Measurements from ENCODE around the gene ZNF814.
"Not testable (repeated sequence)": the region's sequence is repeated elsewhere in the genome, so short reads cannot be mapped to it uniquely, and the experiment has no call there.

ZNF814 gene

DNA sequence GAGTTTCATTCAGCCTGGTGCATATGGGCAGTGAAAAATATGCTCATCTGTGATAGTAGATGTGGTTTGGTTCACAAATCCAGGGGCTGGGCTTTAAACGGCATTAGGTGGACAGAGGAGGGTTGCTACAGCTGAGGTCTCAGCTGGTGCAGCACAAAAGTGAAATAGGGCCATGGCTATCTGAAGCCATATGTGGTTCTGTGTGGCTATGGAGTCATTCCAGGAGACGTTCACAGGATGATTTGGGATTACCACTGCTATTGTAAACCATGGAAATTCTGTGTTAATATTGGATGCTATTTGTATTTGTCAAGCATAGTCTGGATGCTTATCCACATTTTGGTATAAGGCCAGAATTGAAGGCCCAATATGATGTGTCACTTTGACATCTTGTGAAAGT, 34.7 kb downstream of the ZNF814 start:
- not testable (repeated sequence) for DNase-seq

DNA sequence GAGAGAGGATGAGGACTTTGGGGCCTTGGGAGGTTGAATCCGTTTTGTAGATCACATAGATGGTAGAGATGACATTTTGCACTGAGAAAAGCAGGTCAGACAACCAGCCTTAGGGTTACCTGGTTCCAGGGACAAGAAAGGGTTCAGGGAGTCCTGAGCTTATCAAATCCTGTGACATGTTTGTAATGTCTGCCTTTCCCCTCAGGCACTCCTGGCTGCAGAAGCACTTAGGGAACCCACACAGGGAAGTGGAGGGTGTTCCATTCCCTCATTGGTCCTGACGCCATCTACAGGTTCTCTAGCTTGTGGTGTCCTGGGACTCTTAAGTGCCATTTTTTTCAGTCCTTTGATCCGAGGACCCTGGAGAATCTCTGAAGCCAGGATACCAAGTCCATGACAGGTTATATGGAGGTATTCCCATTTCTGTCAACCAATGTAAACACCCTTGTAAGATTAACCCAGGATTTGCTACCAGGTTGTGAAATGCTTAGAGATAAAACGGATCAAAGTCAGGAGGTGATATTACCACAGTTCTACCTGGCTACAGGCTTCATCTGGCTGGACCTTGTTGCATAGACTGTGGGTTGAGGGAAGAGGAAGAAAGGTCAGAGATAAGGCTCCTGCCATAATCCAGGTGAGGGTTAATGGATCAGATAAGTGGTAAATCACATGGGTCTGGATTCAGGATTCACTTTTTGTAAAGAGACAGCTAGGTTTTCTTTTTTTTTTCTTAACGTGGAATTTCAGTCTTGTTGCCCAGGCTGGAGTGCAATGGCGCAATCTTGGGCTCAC, 36.8 kb downstream of the ZNF814 start:
- DNase-seq, result not testable (repeated sequence)

DNA sequence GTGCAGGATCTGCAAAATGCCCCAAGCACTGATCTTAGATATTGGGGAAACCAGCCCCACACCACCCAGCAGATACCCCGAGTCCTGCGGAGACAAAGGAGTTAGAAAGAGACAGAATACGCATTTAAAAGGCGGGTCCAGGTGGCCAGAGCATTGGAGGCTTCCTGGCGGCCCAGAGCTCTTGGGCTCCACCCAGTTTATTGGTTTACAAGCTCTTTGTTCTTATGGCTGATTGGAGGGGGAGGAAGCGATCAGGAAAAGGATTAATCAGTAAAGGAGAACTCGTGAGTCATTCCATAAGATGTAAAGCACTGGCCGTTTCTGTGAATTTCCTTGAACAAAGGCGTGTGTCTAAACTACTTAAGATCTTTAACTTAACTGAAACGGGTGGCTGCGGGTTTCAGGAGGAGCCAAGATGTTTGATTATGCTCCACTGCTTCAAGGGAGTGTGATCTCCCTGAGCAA, 38.3 kb downstream of the ZNF814 start:
- no peak for DNase-seq

DNA sequence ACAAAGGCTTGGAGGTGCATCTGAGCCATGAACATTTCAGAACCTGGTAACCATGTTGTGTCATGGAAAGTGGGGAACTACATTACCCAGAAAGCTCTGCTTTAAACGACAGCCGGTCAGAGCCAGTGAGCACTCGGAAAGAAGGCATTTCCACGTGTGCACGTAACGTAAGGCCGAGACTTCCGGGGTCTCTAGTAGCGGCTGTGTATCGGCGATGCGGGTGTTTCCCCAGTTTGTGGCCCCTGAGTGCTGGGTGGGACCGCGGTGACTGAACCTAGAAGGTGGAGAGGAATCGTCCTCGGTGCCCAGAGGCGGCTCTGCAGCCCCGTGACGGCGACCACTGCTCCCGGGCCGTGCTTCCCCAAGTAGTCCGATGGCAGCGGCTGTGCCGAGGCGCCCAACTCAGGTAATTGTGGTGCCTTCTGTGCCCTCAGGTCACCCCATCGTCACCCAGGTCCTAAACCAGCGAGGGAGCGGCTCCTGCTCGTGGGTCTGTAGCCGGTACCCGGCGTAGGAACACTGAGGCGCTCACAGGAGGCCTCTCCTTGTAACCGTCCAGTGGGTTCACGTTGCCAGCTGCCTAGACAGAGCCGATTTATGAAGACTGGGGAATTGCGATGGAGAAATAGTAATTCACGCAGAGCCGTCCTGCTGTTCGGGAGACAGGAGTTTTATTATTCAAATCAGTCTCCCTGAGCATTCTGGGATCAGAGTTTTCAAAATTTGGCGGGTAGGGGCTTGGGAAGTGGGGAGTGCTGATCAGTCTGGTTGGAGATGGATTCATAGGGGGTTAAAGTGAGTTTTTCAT, 39.0 kb downstream of the ZNF814 start, which contains the start of gene ZNF587:
Gene ZNF587 (plus strand): TSS at position 194 of the 808 bp plus-strand sequence. CDS start 180 bp downstream, at position 374.
- peak; percentile 87 for DNase-seq

DNA sequence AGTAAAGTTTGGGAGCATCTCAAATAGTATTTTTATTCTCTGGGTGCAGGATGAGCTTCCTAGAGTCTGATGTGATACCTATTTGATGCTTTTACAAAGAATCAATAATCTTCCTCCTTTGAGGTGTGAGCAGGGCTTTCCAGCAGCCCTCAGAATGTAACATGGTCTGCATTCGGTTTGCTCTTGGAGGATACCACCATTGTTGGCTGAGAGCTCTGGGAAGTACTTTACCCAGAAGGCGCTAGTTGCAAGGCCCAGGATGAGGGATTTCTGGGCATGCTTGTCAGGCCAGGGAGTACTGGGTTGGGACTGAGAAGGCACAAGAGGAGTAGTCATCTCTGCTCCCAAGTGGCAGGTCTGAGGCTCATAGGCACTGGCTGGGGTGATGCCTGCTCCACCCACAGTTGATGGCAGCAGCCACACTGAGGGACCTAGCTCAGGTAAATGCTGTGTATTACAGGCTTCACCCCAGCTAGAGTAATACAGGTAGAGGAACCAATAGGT, 39.6 kb downstream of the ZNF814 start:
- not testable (repeated sequence) for DNase-seq

DNA sequence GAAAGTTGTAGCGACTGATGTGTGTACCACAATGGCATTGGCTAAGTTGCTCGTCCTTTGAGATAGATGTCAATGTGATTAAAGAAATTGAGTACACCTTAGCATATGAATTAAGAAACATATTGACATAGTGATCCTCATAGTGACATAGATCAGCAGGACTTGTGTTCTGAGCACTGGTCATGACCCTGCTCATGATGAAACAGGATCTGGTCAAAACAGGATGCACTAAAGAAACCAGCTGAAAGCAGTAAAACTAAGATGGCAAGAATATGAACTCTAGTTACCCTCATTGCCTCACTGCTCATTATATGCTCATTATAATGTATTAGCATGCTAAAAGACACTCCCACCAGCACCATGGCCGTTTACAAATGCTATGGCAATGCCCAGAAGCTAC, 41.7 kb downstream of the ZNF814 start:
- not testable (repeated sequence) for DNase-seq

DNA sequence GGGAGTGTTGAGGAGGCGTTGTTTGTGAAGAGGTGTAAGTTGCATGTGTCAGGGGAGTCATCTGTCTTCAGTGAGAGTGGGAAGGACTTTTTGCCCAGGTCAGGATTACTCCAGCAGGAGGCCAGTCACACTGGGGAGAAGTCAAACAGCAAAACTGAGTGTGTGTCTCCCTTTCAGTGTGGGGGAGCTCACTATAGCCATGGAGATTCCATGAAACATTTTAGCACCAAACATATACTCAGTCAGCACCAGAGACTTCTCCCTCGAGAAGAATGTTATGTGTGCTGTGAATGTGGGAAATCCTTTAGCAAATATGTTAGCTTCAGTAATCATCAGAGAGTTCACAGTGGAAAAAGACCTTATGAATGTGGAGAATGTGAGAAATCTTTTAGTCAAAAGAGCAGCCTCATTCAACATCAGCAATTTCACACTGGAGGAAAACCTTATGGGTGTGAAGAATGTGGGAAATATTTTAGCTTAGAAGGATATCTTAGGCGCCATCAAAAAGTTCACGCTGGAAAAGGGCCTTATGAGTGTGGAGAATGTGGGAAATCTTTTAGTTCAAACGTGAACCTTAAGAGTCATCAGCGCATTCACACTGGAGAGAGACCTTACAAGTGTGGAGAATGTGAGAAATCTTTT, 47.6 kb downstream of the ZNF814 start:
- no peak for DNase-seq

DNA sequence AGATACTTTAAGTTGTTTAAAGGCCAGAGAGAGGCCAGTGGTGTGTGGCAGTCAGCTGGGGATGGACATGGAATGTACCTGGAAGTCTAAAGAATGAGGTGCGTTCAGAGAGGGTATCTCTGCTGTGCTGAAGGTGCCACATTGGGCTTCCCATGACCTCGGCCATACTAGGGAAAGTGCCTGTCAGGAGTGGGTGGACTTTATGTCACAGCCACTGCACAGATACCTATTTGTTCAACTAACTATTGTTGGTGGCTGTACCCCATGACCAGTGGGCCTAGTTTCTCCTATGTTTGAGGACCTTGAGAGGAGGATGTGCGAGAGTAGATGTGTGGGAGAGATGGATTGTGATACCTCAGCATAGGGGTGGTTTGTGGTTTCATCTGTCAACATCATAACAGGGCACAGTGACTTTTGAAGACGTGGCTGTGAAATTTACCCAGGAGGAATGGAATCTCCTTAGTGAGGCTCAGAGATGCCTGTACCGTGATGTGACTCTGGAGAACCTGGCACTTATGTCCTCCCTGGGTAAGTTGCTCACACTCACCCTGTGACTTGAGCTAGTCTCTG, 50.1 kb downstream of the ZNF814 start:
- DNase-seq, result not testable (repeated sequence)

DNA sequence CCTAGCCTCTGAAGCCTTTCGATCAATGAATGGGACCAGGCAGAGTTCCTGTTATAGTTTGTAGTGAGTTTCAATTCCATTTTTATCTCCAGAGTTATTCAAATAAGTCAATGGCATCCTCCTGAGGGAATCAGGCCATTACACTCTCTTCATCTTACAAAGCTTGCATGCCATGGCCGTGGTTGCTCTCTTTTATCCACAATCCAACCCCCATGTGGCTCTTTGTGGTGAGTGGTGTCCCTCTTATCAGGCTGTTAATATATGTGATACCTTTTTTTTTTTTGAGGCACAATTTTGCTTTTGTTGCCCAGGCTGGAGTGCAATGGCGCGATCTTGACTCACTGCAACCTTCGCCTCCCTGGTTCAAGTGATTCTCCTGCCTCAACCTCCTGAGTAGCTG, 51.8 kb downstream of the ZNF814 start:
- DNase-seq, result not testable (repeated sequence)

DNA sequence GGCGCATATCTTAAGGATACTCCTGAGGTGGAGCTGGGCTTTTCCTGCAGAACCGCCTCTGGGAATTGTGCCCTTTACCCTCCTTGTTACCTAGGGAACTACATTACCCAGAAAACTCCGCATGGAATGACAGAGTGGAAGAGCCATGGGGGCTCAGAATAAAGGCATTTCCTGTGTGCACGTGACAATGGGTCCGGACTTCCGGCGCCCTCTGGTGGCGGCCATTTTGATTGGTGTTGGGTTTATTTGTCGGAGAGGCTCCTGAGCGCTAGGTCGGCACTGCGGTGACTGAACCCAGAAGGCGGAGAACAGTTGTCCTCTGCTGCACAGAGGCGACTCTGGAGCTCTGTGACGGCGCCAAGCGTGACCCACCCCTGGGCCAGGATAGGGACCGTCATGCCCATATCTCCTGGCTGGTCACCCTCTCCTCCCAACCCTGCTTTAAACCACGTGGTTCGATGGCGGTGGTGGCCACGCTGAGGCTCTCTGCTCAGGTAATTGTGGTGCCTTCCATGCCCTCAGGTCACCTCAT, 58.7 kb downstream of the ZNF814 start, which contains the start of gene ZNF587B:
Gene ZNF587B (plus strand): TSS at position 229 of the 532 bp plus-strand sequence. CDS start 230 bp downstream, at position 459.
- peak; percentile 80 for DNase-seq

DNA sequence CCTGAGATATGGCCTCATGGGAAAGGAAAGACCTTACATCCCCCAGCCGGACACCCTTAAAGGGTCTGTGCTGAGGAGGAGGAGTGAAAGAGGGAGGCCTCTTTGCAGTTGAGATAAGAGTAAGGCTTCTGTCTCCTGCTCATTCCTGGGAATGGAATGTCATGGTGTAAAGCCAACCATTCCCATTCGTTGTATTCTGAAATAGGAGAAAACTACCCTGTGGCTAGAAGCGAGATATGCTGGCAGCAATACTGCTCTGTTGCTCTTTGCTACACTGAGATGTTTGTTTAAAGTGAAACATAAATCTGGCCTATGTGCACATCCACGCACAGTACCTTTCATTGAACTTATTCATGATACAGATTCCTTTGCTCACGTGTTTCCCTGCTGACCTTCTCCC, 59.5 kb downstream of the ZNF814 start:
- no peak for DNase-seq

DNA sequence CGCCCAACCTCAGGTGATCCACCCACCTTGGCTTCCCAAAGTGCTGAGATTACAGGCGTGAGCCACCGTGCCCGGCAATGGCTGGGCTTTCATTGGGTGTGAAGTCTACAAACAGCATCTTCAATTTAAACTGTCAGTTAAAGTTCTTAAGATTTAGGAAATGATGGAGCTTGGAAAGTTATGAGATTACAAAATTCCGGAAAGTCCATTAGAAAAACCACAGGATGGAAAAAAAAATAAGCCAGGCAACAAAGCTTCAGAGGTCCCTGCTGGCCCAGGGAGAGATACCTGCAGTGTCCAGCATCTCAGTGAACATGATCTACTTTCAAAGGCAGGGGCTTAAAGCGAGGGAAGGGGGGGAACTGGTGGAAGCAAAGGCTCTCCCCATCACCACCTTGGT, 63.3 kb downstream of the ZNF814 start:
- no peak for DNase-seq

DNA sequence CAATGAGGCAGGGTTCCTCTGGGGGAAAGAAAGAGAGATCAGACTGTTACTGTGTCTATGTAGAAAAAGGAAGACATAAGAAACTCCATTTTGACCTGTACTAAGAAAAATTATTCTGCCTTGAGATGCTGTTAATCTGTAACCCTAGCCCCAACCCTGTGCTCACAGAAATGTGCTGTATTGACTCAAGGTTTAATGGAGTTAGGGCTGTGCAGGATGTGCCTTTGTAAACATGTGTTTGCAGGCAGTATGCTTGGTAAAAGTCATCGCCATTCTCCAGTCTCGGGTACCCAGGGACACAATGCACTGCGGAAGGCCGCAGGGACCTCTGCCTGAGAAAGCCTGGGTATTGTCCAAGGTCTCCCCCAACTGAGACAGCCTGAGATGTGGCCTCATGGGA, 65.2 kb downstream of the ZNF814 start:
- not testable (repeated sequence) for DNase-seq

DNA sequence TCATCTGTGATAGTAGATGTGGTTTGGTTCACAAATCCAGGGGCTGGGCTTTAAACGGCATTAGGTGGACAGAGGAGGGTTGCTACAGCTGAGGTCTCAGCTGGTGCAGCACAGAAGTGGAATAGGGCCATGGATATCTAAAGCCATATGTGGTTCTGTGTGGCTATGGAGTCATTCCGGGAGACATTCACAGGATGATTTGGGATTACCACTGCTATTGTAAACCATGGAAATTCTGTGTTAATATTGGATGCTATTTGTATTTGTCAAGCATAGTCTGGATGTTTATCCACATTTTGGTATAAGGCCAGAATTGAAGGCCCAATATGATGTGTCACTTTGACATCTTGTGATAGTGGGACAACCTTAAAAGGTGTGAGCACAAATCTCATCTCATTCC, 65.7 kb downstream of the ZNF814 start:
- not testable (repeated sequence) for DNase-seq

DNA sequence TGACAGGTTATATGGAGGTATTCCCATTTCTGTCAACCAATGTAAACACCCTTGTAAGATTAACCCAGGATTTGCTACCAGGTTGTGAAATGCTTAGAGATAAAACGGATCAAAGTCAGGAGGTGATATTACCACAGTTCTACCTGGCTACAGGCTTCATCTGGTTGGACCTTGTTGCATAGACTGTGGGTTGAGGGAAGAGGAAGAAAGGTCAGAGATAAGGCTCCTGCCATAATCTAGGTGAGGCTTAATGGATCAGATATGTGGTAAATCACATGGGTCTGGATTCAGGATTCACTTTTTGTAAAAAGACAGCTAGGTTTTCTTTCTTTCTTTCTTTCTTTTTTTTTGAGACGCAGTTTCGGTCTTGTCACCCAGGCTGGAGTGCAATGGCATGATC, 67.3 kb downstream of the ZNF814 start:
- not testable (repeated sequence) for DNase-seq

DNA sequence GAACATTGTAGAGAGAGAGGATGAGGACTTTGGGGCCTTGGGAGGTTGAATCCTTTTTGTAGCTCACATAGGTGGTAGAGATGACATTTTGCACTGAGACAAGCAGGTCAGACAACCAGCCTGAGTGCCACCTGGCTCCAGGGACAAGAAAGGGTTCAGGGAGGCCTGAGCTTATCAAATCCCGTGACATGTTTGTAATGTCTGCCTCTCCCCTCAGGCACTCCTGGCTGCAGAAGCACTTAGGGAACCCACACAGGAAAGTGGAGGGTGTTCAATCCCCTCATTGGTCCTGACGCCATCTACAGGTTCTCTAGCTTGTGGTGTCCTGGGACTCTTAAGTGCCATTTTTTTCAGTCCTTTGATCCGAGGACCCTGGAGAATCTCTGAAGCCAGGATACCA, 67.7 kb downstream of the ZNF814 start:
- DNase-seq, result not testable (repeated sequence)

DNA sequence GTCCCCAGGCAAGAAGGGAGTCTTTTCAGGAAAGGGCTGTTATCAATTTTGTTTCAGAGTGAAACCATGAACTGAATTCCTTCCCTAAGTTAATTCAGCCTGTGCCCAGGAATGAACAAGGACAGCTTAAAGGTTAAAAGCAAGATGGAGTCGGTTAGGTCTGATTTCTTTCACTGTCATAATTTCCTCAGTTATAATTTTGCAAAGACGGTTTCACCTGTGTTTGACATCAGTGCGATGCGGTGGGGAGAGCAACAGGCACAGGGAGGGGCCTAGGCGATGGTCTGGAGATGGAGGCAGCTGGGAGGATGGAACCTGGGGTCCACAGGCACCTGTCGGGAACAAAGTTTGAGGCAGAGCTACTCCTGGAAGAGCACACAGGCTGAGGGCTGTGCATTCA, 68.2 kb downstream of the ZNF814 start:
- DNase-seq, result no peak

DNA sequence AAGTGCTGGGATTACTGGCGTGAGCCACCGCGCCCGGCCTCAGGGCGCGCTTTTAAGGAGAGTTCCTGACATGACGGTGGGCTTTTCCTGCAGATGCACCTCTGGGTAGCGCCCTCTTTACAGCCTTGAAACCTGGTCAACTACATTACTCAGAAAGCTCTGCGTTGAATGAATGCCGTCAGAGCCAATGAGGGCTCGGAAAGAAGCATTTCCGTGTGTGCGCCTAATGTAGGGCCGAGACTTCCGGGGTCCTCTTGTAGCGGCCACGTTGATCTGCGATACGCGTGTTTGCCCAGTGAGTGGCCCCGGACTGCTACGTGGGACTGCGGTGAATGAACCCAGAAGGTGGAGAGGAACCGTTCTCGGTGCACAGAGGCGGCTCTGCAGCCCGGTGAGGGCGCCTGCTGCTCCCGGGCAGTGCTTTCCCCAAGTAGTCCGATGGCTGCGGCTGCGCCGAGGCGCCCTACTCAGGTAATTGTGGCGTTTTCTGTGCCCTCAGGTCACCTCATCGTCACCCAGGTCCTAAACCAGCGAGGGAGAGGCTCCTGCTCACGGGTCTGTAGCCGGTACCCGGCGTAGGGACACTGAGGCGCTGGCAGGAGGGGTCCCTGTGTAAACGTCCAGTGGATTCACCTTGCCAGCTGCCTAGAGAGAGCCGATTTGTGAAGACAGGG, 69.2 kb downstream of the ZNF814 start:
- DNase-seq, result peak; percentile 91

DNA sequence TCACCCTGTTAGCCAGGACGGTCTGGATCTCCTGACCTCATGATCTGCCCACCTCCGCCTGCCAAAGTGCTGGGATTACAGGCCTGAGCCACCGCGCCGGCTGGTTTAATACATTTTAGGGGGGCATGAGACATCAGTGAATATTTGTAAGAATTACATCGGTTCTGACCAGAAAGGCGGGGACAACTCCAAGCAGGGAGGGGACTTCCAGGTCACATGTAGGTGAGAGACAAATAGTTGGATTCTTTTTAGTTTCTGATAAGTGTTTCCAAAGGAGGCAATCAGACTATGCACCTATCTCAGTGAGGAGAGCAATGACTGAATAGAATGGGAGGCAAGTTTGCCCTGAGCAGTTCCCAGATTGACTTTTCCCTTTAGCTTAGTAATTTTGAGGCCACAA, 70.5 kb downstream of the ZNF814 start:
- no peak for DNase-seq

DNA sequence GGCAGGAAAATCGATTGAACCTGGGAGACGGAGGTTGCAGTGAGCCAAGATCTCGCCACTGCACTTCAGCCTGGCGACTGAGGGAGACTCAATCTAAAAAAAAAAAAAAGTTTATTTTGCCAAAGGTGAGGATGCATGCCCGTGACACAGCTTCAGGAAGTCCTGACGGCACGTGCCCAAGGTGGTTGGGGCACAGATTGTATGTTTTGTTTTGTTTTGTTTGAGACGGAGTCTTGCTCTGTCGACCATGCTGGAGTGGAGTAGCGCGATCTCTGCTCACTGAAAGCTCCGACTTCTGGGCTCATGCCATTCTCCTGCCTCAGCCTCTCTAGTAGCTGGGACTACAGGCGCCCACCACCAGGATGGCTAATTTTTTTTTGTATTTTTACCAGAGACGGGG, 70.9 kb downstream of the ZNF814 start:
- no peak for DNase-seq

DNA sequence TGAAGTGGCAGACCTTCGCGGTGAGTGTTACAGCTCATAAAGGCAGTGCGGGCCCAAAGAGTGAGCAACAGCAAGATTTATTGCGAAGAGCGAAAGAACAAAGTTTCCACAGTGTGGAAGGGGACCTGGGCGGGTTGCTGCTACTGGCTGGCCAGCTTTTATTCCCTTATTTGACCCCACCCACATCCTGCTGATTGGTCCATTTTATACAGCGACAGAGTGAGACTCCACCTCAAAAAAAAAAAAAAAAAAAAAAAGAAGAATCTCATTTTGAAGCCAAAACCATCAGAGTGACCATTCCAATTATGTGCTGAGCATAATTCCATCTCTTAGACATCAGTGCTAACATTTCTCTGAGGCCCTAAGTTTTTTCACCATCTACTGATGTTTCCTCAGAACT, 72.2 kb downstream of the ZNF814 start:
- no peak for DNase-seq

Measured in right hindlimb (tissue), 1 donor.